GM21717 (cell line): ENCODE results near the gene PDZD2.
"Not testable (repeated sequence)": the region's sequence is repeated elsewhere in the genome, so short reads cannot be mapped to it uniquely, and the experiment has no call there.

Source experiments
- ATAC-seq: cut with Tn5 transposase; IDR thresholded peaks from one replicate; pipeline ENCODE4 v1.9.1; 2021; ENCODE audit warnings: mild to moderate bottlenecking, moderate library complexity; ENCODE audit not compliant: unreplicated experiment

Gene PDZD2

GRCh38 chr5:31731016-31731415 is 92.1 kb downstream of the PDZD2 start:
- ATAC-seq, result no peak

GRCh38 chr5:31731710-31732301 is 92.9 kb downstream of the PDZD2 start:
- no peak for ATAC-seq

GRCh38 chr5:31732821-31733220 is 93.9 kb downstream of the PDZD2 start:
- ATAC-seq, result not testable (repeated sequence)

GRCh38 chr5:31733371-31733770 is 94.4 kb downstream of the PDZD2 start:
- ATAC-seq, result no peak

- no peak for ATAC-seq
Measured at GRCh38 chr5:31736127-31736526, 97.2 kb downstream of the PDZD2 start.

- ATAC-seq, result no peak
Measured at GRCh38 chr5:31738199-31738598, 99.3 kb downstream of the PDZD2 start.

- ATAC-seq, result no peak
Measured at GRCh38 chr5:31741496-31741895, 102.6 kb downstream of the PDZD2 start.

GRCh38 chr5:31743678-31744077 is 104.7 kb downstream of the PDZD2 start:
- ATAC-seq, result no peak

- ATAC-seq, result no peak
Measured at GRCh38 chr5:31748458-31749172, 109.7 kb downstream of the PDZD2 start.

- no peak for ATAC-seq
Measured at GRCh38 chr5:31750215-31750614, 111.3 kb downstream of the PDZD2 start.

- ATAC-seq, result no peak
Measured at GRCh38 chr5:31751610-31752009, 112.7 kb downstream of the PDZD2 start.

GRCh38 chr5:31753700-31754357 is 114.9 kb downstream of the PDZD2 start:
- no peak for ATAC-seq

GRCh38 chr5:31754358-31754704 is 115.4 kb downstream of the PDZD2 start:
- no peak for ATAC-seq

- no peak for ATAC-seq
Measured at GRCh38 chr5:31754741-31755675, 116.1 kb downstream of the PDZD2 start.

GRCh38 chr5:31755676-31756230 is 116.8 kb downstream of the PDZD2 start:
- no peak for ATAC-seq

- ATAC-seq, result no peak
Measured at GRCh38 chr5:31757806-31758205, 118.9 kb downstream of the PDZD2 start.

GRCh38 chr5:31758803-31759425 is 120.0 kb downstream of the PDZD2 start:
- no peak for ATAC-seq

GRCh38 chr5:31759925-31760324 is 121.0 kb downstream of the PDZD2 start:
- no peak for ATAC-seq

- no peak for ATAC-seq
Measured at GRCh38 chr5:31761877-31762276, 122.9 kb downstream of the PDZD2 start.

- no peak for ATAC-seq
Measured at GRCh38 chr5:31763424-31763823, 124.5 kb downstream of the PDZD2 start.
